ENCODE measurements around the gene STK11.

Gene STK11

DNA sequence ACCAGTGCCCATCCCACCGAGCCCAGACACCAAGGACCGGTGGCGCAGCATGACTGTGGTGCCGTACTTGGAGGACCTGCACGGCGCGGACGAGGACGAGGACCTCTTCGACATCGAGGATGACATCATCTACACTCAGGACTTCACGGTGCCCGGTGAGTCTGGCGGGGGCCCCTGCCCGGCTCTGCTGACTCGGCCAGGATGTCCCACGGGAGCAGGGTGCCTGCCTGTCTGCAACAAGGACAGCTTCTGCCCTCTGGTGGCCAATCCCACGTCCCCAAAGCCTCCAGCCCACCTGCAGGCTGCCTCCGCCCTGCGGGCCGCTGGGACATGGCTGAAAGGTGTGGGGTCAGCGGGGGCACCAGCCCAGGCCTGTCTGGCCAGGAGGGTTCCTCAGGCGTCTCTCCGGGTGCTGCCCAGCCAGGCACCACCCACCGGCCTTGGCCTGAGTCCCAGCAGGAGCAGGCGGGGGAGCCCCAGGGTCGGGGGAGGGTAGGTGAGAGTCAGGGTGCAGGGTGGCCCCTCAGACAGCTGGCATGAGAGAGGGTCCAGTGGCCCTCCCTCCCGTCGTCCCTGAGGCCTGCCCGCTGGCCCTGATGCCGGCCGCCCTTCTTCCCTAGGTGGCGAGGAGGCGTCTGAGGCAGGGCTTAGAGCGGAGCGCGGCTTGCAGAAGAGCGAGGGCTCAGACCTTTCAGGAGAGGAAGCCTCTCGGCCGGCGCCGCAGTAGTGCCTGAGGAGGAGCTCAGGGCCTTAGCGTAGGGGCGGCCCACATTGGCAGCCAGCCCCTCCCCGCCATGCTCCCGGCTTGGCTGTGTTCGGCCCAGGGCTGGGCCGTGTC, 17.7 kb downstream of the STK11 start:
- H3K4me3 ChIP-seq (ENCODE audit: control insufficient read depth, low read depth, low read length), result no peak overlapping the region
- peak; percentile 36 for TF ChIP-seq CTCF (conservative IDR thresholded peaks at IDR 0.05; ENCODE audit: control insufficient read depth, insufficient read depth, low read depth, low read length)
- peak; percentile 52 for DNase-seq (ENCODE audit: low read depth)

GRCh38 chr19:1224047-1224825, 18.7 kb downstream of the STK11 start:
- H3K4me3 ChIP-seq (ENCODE audit: control insufficient read depth, low read depth, low read length), result no peak overlapping the region
- DNase-seq (ENCODE audit: low read depth), result no peak
- no peak for TF ChIP-seq CTCF (conservative IDR thresholded peaks at IDR 0.05; ENCODE audit: control insufficient read depth, insufficient read depth, low read depth, low read length)

DNA sequence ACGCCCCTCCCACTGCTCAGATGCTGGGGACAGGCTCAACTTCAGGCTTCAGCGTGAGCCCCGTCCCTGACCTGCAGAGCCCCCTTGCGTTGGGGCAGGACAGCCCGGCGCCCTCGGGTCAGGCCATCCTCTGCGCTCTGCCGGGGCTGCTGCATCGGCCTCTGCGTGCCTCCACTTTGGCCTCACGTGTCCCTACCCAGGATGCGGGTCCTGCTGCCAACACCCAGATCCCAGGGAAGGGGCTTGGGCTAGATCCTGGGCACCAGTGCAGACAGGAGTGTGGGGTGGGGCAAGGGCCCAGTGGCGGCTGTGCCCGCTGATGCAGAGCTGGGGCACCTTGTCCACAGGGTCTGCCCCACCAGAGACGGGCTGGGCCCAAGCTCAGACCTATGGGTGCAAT, 19.3 kb downstream of the STK11 start:
- DNase-seq (ENCODE audit: low read depth), result no peak
- no peak for TF ChIP-seq CTCF (conservative IDR thresholded peaks at IDR 0.05; ENCODE audit: control insufficient read depth, insufficient read depth, low read depth, low read length)
- no peak overlapping the region for H3K4me3 ChIP-seq (ENCODE audit: control insufficient read depth, low read depth, low read length)

- no peak overlapping the region for H3K4me3 ChIP-seq (ENCODE audit: control insufficient read depth, low read depth, low read length)
- DNase-seq (ENCODE audit: low read depth), result no peak
- TF ChIP-seq CTCF (conservative IDR thresholded peaks at IDR 0.05; ENCODE audit: control insufficient read depth, insufficient read depth, low read depth, low read length), result no peak
Observed at GRCh38 chr19:1225440-1226226, 20.1 kb downstream of the STK11 start.

- DNase-seq (ENCODE audit: low read depth), result no peak
- no peak for TF ChIP-seq CTCF (conservative IDR thresholded peaks at IDR 0.05; ENCODE audit: control insufficient read depth, insufficient read depth, low read depth, low read length)
Observed at GRCh38 chr19:1226227-1226518, 20.6 kb downstream of the STK11 start.

GRCh38 chr19:1226522-1227303, 21.1 kb downstream of the STK11 start:
- no peak for DNase-seq (ENCODE audit: low read depth)
- TF ChIP-seq CTCF (conservative IDR thresholded peaks at IDR 0.05; ENCODE audit: control insufficient read depth, insufficient read depth, low read depth, low read length), result no peak
- no peak overlapping the region for H3K4me3 ChIP-seq (ENCODE audit: control insufficient read depth, low read depth, low read length)

More at GRCh38 chr19:1226227-1226518, 20.6 kb downstream of the STK11 start:
- no peak overlapping the region for H3K4me3 ChIP-seq (ENCODE audit: control insufficient read depth, low read depth, low read length)
